ENCODE measurements around the gene ARHGEF3.

The ARHGEF3 gene

GRCh38 chr3:56751056-56751707 lies 50.6 kb downstream of the ARHGEF3 start:
- H4K20me1 ChIP-seq (ENCODE audit: insufficient read depth, low read length), result no peaks in the 10 kb centered on the region
- H3K79me2 ChIP-seq (ENCODE audit: insufficient read depth, low read length), result no peaks in the 10 kb centered on the region
- no peaks in the 10 kb centered on the region for H3F3A ChIP-seq (ENCODE audit: insufficient read depth, low read length)
- H3K27ac ChIP-seq (ENCODE audit: low read depth, low read length, poor library complexity, severe bottlenecking), result no peak overlapping the region
- no peaks in the 10 kb centered on the region for H3K27me3 ChIP-seq (ENCODE audit: insufficient read depth, low read length)
- no peak overlapping the region for H3K9ac ChIP-seq (ENCODE audit: low read length)
- H3K36me3 ChIP-seq (ENCODE audit: insufficient read depth, low read length), result peaks cover 26% of the 10 kb centered on the region
- no peak overlapping the region for H2AFZ ChIP-seq (ENCODE audit: low read length)
- peaks cover 13% of the 10 kb centered on the region for H3K9me3 ChIP-seq (ENCODE audit: low read length)
- no peak for TF ChIP-seq CTCF (IDR thresholded peaks at IDR 0.05; ENCODE audit: low read length)
- no peak for TF ChIP-seq EZH2 (IDR thresholded peaks at IDR 0.05; ENCODE audit: borderline replicate concordance, low read length)
- H3K9me2 ChIP-seq (ENCODE audit: low read depth, low read length), result no peaks in the 10 kb centered on the region
- peaks cover 9% of the 10 kb centered on the region for H3K4me1 ChIP-seq (ENCODE audit: insufficient read depth, low read length, severe bottlenecking)
- H3K4me2 ChIP-seq (ENCODE audit: low read length), result no peak overlapping the region
- no peak overlapping the region for H3K4me3 ChIP-seq (ENCODE audit: low read depth, low read length, poor library complexity, severe bottlenecking)

GRCh38 chr3:56748663-56749231 lies 53.0 kb downstream of the ARHGEF3 start:
- Histone ChIP-seq H3K9me3 (ENCODE audit: low read length) (peaks cover 13% of the 10 kb centered on the region), H3K4me3 (ENCODE audit: low read depth, low read length, poor library complexity, severe bottlenecking) (no peak overlapping the region), H3K4me1 (ENCODE audit: insufficient read depth, low read length, severe bottlenecking) (no peaks in the 10 kb centered on the region), H3K9me2 (ENCODE audit: low read depth, low read length) (no peaks in the 10 kb centered on the region), H2AFZ (ENCODE audit: low read length) (no peak overlapping the region), H3K79me2 (ENCODE audit: insufficient read depth, low read length) (no peaks in the 10 kb centered on the region), H3K9ac (ENCODE audit: low read length) (no peak overlapping the region), H3K36me3 (ENCODE audit: insufficient read depth, low read length) (peaks cover 30% of the 10 kb centered on the region), H3F3A (ENCODE audit: insufficient read depth, low read length) (no peaks in the 10 kb centered on the region), H4K20me1 (ENCODE audit: insufficient read depth, low read length) (no peaks in the 10 kb centered on the region), H3K4me2 (ENCODE audit: low read length) (no peak overlapping the region), H3K27me3 (ENCODE audit: insufficient read depth, low read length) (no peaks in the 10 kb centered on the region), H3K27ac (ENCODE audit: low read depth, low read length, poor library complexity, severe bottlenecking) (no peak overlapping the region)
- TF ChIP-seq CTCF (IDR thresholded peaks at IDR 0.05; ENCODE audit: low read length), result no peak
- TF ChIP-seq EZH2 (IDR thresholded peaks at IDR 0.05; ENCODE audit: borderline replicate concordance, low read length), result no peak

- Histone ChIP-seq H3K36me3 (ENCODE audit: insufficient read depth, low read length) (peaks cover 30% of the 10 kb centered on the region), H3K4me1 (ENCODE audit: insufficient read depth, low read length, severe bottlenecking) (no peaks in the 10 kb centered on the region), H3K9ac (ENCODE audit: low read length) (no peak overlapping the region), H3K9me3 (ENCODE audit: low read length) (peaks cover 13% of the 10 kb centered on the region), H3F3A (ENCODE audit: insufficient read depth, low read length) (no peaks in the 10 kb centered on the region), H3K4me2 (ENCODE audit: low read length) (no peak overlapping the region), H3K27ac (ENCODE audit: low read depth, low read length, poor library complexity, severe bottlenecking) (no peak overlapping the region), H3K27me3 (ENCODE audit: insufficient read depth, low read length) (no peaks in the 10 kb centered on the region), H3K79me2 (ENCODE audit: insufficient read depth, low read length) (no peaks in the 10 kb centered on the region), H3K4me3 (ENCODE audit: low read depth, low read length, poor library complexity, severe bottlenecking) (no peak overlapping the region), H3K9me2 (ENCODE audit: low read depth, low read length) (no peaks in the 10 kb centered on the region), H2AFZ (ENCODE audit: low read length) (no peak overlapping the region), H4K20me1 (ENCODE audit: insufficient read depth, low read length) (no peaks in the 10 kb centered on the region)
- TF ChIP-seq EZH2 (IDR thresholded peaks at IDR 0.05; ENCODE audit: borderline replicate concordance, low read length), result no peak
- no peak for TF ChIP-seq CTCF (IDR thresholded peaks at IDR 0.05; ENCODE audit: low read length)
Measured at GRCh38 chr3:56747150-56747549, 54.6 kb downstream of the ARHGEF3 start.
